Keratinocyte (primary cell): ENCODE data around the gene MAST3.

Experiments used
- CTCF ChIP-seq, 3 experiments: IDR thresholded peaks in 1 of 3; conservative IDR thresholded peaks in 1 of 3; optimal IDR thresholded peaks in 1 of 3; 2 replicates in 2 of 3; 3 replicates in 1 of 3; pipeline versions ENCODE3 to v1.5.1; 2011; ENCODE audit warnings: low read length in 3 of 3, mild to moderate bottlenecking in 3 of 3, moderate library complexity in 2 of 3, control low read depth in 1 of 3, inconsistent platforms in 1 of 3; ENCODE audit not compliant: insufficient read depth in 2 of 3; ENCODE audit errors: extremely low read depth in 1 of 3
- EZH2 ChIP-seq: IDR thresholded peaks from one replicate; pipeline ENCODE4 v1.6.1; 2012; ENCODE audit warnings: inconsistent platforms, mild to moderate bottlenecking, low read length, moderate library complexity

DNA sequence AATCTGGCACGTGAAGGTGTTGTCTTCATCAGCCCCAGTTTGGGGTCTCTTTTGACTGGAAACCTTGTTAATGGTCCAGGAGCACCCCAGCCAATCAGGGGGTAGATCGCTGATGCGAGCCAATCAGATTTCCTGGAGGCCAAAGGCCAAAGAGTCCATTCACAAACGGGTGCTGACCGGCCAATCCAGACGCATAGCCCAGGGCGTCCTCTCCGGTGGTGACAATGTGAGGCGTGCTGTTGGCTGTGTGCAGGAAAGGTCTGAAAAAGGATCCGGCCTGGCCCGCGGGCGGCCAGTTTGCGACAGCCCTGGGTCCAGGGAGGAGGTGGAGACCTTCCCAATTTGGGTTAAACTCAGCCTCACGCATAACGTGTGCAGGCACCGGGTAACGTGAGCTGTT is 3.1 kb downstream of the MAST3 start:
- no peak for TF ChIP-seq CTCF (optimal IDR thresholded peaks at IDR 0.05 in 1 of 3, IDR thresholded peaks at IDR 0.05 in 1 of 3, conservative IDR thresholded peaks at IDR 0.05 in 1 of 3; ENCODE audit: extremely low read depth in 1 of 3, insufficient read depth in 2 of 3, low read length in 3 of 3)
- TF ChIP-seq EZH2: peak; percentile 37
